Activated naive CD4-positive, alpha-beta T cell treated with anti-CD3 and anti-CD28 coated beads, Interleukin-2, amount 50 U/mL, for 24 hours (primary cell): ENCODE measurements around the gene CRB1.
"Not testable (repeated sequence)": the region's sequence is repeated elsewhere in the genome, so short reads cannot be mapped to it uniquely, and the experiment has no call there.

ENCODE experiments used
- H3K27ac Mint-ChIP-seq: one replicate; pipeline ENCODE4 v1.8.0; 2021; ENCODE audit warnings: mild to moderate bottlenecking, mixed read lengths
- H3K27me3 Mint-ChIP-seq: one replicate; pipeline ENCODE4 v1.8.0; 2021; ENCODE audit warnings: mixed read lengths
- H3K36me3 Mint-ChIP-seq: one replicate; pipeline ENCODE4 v1.8.0; 2021; ENCODE audit warnings: mixed read lengths
- H3K4me1 Mint-ChIP-seq: one replicate; pipeline ENCODE4 v1.8.0; 2021; ENCODE audit warnings: mixed read lengths
- H3K4me3 Mint-ChIP-seq: one replicate; pipeline ENCODE4 v1.8.0; 2021; ENCODE audit warnings: mild to moderate bottlenecking, mixed read lengths
- H3K9me3 Mint-ChIP-seq: one replicate; pipeline ENCODE4 v1.8.0; 2021; ENCODE audit warnings: mixed read lengths

Gene CRB1

DNA sequence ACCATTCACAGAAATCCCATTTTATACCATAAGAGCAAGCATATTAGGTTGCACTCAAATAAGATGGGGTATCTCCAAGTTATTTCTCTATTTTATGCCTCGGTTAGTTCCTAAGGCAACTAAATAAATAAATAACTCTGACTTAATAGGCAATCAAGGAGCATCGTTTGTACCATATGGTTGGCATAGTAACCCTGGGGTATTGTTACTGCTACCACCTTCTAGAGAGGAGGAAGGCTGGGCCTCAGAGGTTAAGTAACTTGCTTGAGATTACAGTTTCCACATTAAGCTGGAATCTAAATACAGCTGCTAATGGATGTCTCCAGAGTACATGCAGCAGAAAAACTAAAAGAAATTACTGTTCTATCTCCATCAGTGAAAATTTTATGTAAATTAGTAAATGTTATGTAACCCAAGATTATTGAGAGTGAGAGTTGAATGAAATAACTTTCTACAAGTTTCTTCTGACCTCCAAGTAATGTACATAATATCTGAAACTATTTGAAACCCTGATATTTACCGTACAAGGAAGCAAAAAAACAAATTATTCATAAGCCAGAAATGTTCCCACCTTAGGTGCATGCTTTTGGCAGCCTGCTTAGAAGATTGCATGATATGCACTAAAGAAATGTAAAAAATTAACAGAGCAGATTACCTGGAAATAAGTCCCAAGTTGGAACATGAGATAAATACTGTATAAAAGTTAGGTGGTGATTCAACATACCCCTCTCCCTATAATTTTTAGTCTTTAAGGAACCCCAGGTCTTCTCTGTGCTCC lies 127.0 kb downstream of the CRB1 start:
- no peak overlapping the region for H3K27ac Mint-ChIP-seq
- no peaks in the 10 kb centered on the region for H3K9me3 Mint-ChIP-seq

DNA sequence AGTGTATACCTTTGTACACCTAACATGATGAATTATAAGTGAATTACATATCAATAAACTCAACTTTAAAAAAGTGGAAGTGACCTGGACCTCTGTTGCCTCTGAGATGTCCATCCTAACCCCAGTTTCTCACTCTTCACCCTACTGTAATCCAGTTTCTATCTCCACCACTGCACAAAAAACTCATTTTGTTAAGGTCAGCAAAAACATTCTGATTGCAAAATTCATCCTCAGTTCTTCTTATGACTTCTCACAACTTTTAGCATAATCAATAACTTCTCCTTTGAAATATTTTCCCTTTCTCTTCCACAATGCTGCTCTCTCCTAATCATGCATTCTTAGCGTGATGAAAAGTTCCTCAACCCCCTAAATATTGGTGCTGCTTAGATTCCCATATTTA lies 129.8 kb downstream of the CRB1 start:
- Mint-ChIP-seq H3K4me1 (peaks cover 4% of the 10 kb centered on the region), H3K4me3 (no peak overlapping the region), H3K36me3 (no peaks in the 10 kb centered on the region), H3K27me3 (peaks cover 2% of the 10 kb centered on the region), H3K27ac (no peak overlapping the region), H3K9me3 (peaks cover 2% of the 10 kb centered on the region)

More for the DNA sequence above, 127.0 kb downstream of the CRB1 start:
- Mint-ChIP-seq H3K36me3 (no peaks in the 10 kb centered on the region), H3K4me1 (peaks cover 32% of the 10 kb centered on the region), H3K4me3 (no peak overlapping the region), H3K27me3 (no peaks in the 10 kb centered on the region)

DNA sequence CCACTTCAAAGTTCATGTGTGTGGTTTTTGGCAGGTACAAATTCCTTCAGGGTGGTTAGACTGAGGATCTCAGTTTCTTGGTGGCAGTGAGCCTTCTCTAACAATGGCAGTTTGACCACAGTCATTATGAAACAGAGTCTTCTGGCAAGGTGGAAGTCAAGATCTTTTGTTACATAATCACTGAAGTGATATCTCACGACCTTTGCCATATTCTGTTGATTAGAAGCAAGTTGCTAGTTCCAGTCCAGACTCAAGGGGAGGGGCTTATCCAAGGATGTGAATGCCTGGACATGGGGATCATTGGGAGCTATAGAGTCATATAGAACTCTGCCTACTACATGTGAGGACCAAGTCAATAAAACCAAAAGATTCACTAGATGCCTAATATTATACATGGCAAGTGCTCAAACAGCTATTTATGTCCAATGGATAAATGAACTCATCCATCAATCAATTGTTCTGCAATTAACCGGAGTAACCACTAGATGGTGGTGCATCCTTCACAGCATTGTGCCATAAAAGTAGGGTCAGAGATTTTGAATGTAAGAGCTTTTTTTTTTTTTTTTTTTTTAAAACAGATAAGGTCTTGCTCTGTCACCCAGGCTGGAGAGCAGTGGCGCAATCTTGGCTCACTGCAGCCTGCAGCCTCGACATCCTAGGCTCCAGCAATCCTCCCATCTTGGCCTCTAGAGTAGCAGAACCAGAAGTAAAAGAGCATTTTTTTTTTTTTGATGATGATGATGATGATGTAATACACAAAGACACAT lies 131.9 kb downstream of the CRB1 start:
- H3K27me3 Mint-ChIP-seq = peaks cover 5% of the 10 kb centered on the region
- H3K4me3 Mint-ChIP-seq = no peak overlapping the region

DNA sequence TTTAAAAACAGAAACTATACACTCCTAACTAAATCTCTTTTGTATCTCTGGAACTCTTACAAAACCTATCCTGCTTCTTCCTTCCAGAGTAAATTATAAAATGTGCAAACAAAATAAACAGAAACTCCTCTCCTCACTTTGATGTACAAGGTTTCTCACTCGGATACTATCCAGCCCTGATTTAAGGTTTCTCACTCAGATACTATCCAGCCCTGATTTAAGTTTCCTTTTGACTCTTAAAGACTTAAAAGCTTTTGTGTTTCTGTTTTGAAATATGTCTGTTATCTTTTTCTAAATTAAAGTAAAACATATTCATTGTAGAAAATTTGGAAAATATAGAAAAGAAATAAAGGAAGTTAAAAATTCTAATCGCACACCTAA lies 132.5 kb downstream of the CRB1 start:
- no peak overlapping the region for H3K27ac Mint-ChIP-seq
- H3K4me3 Mint-ChIP-seq = no peak overlapping the region

More for the DNA sequence above, 131.9 kb downstream of the CRB1 start:
- Mint-ChIP-seq H3K4me1 (no peaks in the 10 kb centered on the region), H3K9me3 (peaks cover 3% of the 10 kb centered on the region), H3K27ac (no peak overlapping the region), H3K36me3 (no peaks in the 10 kb centered on the region)

DNA sequence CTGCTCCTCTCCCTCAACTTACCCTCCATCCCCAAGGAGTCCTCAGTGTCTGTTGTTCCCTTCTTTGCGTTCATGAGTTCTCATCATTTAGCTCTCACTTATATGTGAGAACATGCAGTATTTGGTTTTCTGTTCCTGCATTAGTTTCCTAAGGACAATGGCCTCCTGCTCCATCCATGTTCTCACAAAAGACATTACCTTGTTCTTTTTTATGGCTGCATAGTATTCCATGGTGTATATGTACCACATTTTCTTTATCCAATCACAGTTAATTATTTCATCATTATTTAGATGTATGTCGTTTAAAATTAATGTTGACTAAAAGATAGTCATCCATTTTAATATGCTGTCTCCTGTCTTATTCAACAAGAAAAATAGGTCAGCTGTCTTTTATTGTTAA lies 134.1 kb downstream of the CRB1 start:
- Mint-ChIP-seq H3K4me1 (no peaks in the 10 kb centered on the region), H3K4me3 (no peak overlapping the region), H3K36me3 (no peaks in the 10 kb centered on the region), H3K9me3 (peaks cover 3% of the 10 kb centered on the region), H3K27ac (no peak overlapping the region), H3K27me3 (peaks cover 5% of the 10 kb centered on the region)

More for the DNA sequence above, 132.5 kb downstream of the CRB1 start:
- Mint-ChIP-seq H3K27me3 (peaks cover 5% of the 10 kb centered on the region), H3K9me3 (peaks cover 3% of the 10 kb centered on the region), H3K36me3 (no peaks in the 10 kb centered on the region), H3K4me1 (no peaks in the 10 kb centered on the region)

DNA sequence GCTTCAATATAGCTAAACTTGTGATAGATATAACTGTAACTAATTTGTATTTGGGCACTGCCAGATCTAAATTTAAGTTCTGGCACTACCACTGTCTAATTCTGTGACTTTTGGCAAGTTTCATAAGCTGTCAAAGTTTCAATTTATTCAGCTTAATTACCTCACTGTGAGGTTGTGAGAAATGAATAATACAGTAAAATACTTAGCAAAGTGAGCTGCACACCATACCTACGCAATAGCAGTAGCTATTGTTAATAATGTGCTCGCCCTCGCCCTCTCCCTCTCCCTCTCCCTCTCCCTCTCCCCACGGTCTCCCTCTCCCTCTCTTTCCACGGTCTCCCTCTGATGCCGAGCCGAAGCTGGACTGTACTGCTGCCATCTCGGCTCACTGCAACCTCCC lies 136.7 kb downstream of the CRB1 start:
- peaks cover 11% of the 10 kb centered on the region for H3K4me1 Mint-ChIP-seq
- H3K36me3 Mint-ChIP-seq, H3K4me3 Mint-ChIP-seq, H3K9me3 Mint-ChIP-seq, H3K27ac Mint-ChIP-seq, H3K27me3 Mint-ChIP-seq: not testable (repeated sequence)

DNA sequence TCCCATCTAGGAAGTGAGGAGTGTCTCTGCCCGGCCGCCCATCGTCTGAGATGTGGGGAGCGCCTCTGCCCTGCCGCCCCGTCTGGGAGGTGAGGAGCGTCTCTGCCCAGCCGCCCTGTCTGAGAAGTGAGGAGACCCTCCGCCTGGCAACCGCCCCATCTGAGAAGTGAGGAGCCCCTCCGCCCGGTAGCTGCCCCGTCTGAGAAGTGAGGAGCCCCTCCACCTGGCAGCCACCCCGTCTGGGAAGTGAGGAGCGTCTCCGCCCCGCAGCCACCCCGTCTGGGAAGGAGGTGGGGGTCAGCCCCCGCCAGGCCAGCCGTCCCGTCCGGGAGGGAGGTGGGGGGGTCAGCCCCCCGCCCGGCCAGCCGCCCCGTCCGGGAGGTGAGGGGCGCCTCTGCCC lies 137.6 kb downstream of the CRB1 start:
- H3K4me1 Mint-ChIP-seq = peaks cover 11% of the 10 kb centered on the region
- not testable (repeated sequence) for H3K36me3 Mint-ChIP-seq, H3K27ac Mint-ChIP-seq, H3K4me3 Mint-ChIP-seq, H3K9me3 Mint-ChIP-seq, H3K27me3 Mint-ChIP-seq

DNA sequence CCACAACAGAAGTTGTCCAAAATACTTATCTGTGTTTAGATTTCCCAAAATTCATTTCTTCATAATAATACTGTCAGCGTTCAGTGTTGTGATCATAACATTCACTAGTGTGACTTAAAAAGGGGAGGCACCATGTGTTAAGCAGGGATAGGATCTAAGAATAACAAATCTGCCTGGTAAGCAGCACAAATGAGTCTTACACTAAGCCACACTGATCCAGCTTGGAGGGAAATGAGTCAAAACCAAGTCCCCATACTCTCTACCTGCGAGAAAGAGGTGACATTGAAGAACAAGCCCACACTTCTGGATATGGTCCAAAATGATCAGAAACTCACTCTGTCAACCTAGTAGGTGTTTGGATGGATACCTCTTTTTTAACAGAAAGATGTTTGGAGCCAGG lies 145.5 kb downstream of the CRB1 start:
- Mint-ChIP-seq H3K27me3 (no peaks in the 10 kb centered on the region), H3K4me3 (no peak overlapping the region), H3K27ac (no peak overlapping the region), H3K36me3 (no peaks in the 10 kb centered on the region), H3K4me1 (peaks cover 4% of the 10 kb centered on the region), H3K9me3 (no peaks in the 10 kb centered on the region)

DNA sequence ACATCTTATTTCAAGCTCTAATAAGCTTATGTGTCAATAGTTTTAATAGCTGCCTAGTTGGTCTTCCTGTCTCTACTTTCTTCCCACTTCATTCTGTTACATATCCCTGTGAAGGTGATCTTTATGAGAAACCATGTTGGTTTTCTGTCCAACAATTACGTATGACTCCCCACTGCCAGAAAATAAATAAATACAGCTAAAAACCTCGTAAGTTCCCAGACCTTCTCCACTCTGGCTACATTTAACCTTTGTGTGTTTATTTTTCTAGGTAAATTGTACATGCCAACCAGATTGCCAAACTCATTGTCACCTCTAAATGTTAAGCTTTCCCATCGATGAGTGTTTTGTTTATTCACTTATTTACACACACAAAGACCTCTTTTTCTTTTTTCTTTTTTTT lies 147.2 kb downstream of the CRB1 start:
- Mint-ChIP-seq H3K4me1 (no peaks in the 10 kb centered on the region), H3K4me3 (no peak overlapping the region), H3K27ac (no peak overlapping the region), H3K36me3 (no peaks in the 10 kb centered on the region), H3K9me3 (no peaks in the 10 kb centered on the region), H3K27me3 (no peaks in the 10 kb centered on the region)

DNA sequence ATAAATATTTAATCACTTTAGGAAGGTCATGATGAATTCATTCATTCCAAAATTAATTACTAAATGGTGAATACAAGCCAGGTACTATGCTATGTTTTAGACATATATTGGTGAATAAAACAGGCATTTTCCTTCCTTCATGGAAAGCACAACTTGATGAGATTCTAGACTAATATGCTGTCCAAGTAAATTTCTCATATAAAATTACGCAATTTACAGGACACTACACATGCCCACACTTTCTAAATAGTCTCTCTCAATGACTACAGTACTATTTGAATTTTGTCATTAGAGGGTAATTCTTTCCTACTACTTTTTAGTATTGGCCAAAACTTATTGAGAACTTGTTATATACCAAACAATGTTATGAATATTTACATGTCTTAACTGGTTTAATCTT lies 150.6 kb downstream of the CRB1 start:
- Mint-ChIP-seq H3K4me3 (no peak overlapping the region), H3K9me3 (no peaks in the 10 kb centered on the region), H3K36me3 (no peaks in the 10 kb centered on the region), H3K27ac (no peak overlapping the region), H3K4me1 (no peaks in the 10 kb centered on the region), H3K27me3 (no peaks in the 10 kb centered on the region)

DNA sequence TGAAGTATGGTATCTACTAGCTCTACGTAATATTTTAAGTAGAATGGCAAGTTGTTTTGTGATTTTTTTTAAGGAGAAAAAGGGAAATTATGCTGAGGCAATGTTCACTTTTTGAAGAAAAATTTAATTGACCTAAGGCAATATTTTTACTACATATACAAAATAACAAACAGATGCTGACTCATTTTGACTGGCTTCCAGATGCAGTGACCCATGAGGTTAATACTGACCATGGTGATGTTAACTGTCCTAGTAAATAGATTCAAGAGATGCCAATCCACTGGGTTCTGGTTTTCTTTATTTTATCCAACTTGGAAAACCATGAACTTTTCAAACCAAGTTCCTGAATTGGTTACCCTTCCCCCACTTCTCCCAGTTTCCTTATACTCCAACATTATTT lies 154.9 kb downstream of the CRB1 start:
- H3K4me3 Mint-ChIP-seq = no peak overlapping the region
- no peaks in the 10 kb centered on the region for H3K9me3 Mint-ChIP-seq
- no peak overlapping the region for H3K27ac Mint-ChIP-seq
- H3K36me3 Mint-ChIP-seq = no peaks in the 10 kb centered on the region
- no peaks in the 10 kb centered on the region for H3K27me3 Mint-ChIP-seq
- H3K4me1 Mint-ChIP-seq = no peaks in the 10 kb centered on the region

DNA sequence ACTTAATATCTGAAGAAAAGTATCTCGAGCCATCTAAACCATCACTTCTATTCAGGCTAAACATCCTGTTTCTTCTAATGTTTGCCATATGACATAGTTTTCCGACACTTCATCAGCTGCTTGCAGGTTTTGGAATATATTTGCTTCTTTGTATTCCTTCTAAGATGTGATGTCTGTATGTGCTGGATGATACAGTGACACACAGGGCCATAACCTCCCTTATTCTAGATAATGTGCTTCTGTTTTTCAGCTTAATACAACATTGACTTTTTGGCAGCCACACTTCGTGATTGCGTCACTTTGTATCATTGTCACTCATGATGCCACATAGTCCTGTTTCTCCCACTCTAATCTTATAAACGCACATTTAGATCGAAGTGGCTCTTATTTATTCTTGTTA lies 156.3 kb downstream of the CRB1 start:
- no peak overlapping the region for H3K27ac Mint-ChIP-seq

DNA sequence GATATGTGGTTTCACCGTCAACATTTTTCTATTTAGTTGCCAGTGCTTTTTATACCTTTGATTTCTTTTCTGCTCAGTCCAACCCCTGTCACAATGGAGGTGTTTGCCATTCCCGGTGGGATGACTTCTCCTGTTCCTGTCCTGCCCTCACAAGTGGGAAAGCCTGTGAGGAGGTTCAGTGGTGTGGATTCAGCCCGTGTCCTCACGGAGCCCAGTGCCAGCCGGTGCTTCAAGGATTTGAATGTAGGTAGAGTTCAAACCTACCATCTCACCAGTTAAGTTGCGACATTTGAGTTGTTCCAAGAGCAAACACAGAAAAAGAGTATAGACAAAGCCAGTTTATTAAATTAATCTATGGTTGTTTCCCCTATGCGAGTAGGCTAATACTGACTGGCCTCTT lies 161.3 kb downstream of the CRB1 start:
- Mint-ChIP-seq H3K9me3 (no peaks in the 10 kb centered on the region), H3K4me1 (no peaks in the 10 kb centered on the region), H3K27ac (no peak overlapping the region), H3K27me3 (no peaks in the 10 kb centered on the region), H3K4me3 (no peak overlapping the region), H3K36me3 (no peaks in the 10 kb centered on the region)

More for the DNA sequence above, 156.3 kb downstream of the CRB1 start:
- Mint-ChIP-seq H3K27me3 (no peaks in the 10 kb centered on the region), H3K9me3 (no peaks in the 10 kb centered on the region), H3K4me3 (no peak overlapping the region), H3K36me3 (no peaks in the 10 kb centered on the region), H3K4me1 (no peaks in the 10 kb centered on the region)

DNA sequence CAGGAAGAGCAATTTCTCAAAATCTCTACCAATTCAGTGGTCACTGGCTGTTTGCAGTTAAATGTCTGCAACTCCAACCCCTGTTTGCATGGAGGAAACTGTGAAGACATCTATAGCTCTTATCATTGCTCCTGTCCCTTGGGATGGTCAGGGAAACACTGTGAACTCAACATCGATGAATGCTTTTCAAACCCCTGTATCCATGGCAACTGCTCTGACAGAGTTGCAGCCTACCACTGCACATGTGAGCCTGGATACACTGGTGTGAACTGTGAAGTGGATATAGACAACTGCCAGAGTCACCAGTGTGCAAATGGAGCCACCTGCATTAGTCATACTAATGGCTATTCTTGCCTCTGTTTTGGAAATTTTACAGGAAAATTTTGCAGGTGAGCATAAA lies 167.2 kb downstream of the CRB1 start:
- Mint-ChIP-seq H3K4me3 (no peak overlapping the region), H3K4me1 (no peaks in the 10 kb centered on the region), H3K36me3 (no peaks in the 10 kb centered on the region), H3K9me3 (no peaks in the 10 kb centered on the region), H3K27ac (no peak overlapping the region), H3K27me3 (no peaks in the 10 kb centered on the region)

DNA sequence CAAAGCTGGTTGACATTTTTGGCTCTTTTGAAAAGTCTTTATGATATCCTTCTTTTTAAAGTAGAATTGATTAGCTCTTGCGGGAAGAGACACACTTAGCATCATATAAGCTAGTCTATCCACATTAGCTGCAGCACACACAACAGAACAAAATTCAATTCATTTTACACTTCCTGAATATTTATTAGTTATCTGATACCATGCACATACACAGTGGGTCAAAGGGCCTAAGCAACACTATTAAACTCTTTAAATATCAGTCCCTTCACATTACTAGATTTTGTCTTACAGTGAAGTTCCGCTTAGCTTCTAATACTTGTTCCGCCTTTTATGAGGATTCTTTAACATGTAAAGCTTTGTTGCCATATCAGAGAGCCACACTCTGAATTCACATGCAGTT lies 169.5 kb downstream of the CRB1 start:
- Mint-ChIP-seq H3K27ac (no peak overlapping the region), H3K4me3 (no peak overlapping the region), H3K4me1 (no peaks in the 10 kb centered on the region), H3K9me3 (no peaks in the 10 kb centered on the region), H3K36me3 (no peaks in the 10 kb centered on the region), H3K27me3 (no peaks in the 10 kb centered on the region)

DNA sequence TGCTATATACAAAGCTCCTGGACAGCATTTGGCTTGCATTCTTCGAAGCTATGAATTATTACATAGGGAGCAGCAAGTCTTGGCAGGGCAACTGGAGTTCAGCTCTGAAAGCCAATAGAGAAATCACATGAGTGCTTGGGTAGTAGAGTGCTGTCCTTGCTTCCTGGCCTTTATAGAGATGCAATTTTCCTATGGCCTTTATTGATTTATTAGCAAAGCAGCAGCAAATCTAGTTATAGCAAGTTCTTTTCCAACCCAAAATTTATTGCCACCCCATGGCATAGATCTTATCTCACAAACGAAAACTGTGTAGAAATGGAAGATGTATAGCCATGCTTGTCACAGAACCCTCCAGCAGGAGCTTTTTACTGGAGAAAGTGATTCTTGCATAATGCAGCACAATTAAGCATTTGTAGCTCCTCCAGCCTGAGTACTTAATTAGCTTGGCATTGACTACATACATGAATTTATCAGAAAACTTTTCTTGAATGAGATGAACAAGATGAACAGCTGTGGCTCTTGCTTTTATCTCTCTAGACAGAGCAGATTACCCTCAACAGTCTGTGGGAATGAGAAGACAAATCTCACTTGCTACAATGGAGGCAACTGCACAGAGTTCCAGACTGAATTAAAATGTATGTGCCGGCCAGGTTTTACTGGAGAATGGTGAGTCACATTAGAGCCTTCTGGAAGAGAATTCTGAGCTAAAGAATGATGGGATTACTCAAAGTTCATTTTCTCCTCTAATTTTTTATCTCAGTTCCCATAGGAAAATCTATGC lies 170.1 kb downstream of the CRB1 start:
- H3K27ac Mint-ChIP-seq = no peak overlapping the region
- no peaks in the 10 kb centered on the region for H3K27me3 Mint-ChIP-seq
- H3K4me1 Mint-ChIP-seq = no peaks in the 10 kb centered on the region
- H3K36me3 Mint-ChIP-seq = no peaks in the 10 kb centered on the region
- no peak overlapping the region for H3K4me3 Mint-ChIP-seq
- no peaks in the 10 kb centered on the region for H3K9me3 Mint-ChIP-seq
